Measurements from ENCODE around the gene NXNL2.

The NXNL2 gene

DNA sequence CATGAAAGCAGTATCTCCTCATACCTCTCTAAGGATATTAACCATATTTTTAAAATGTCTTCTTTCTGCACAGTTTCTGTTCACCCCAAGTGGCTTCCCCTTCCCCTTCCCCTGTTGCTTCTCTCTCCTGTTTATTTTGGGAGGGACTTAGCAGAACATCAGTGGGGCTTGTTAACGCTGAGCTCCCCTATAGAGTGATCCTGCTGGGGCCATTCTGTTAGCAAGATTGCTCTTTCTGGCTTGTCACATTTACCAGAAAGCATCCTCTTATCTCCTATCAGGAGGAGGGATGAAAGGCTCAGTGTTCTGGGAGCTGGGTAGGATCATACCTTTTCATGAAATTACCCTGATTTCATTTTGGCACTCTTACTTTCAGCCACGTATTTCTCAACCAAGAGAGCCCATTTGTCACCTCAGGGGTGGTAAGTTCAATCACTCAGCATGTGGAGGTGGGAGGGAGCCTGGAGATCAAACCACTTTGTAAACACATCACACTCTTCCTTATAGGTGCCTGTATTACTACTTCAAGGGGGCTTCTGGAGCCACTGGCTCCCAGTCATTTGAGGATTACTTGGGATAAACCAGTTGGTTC is 16.7 kb downstream of the NXNL2 start:
- no peak for TF ChIP-seq POLR2AphosphoS5 (IDR thresholded peaks at IDR 0.05; ENCODE audit: low read depth, low read length)
- TF ChIP-seq TAF1 (IDR thresholded peaks at IDR 0.05; ENCODE audit: borderline replicate concordance, insufficient read depth, low read length) = no peak
- no peak for TF ChIP-seq SIN3A (IDR thresholded peaks at IDR 0.05; ENCODE audit: borderline replicate concordance, insufficient read depth, low read length)
- TF ChIP-seq FOXP2 (optimal IDR thresholded peaks at IDR 0.05; ENCODE audit: borderline replicate concordance, extremely low read depth, extremely low read length, insufficient read depth) = no peak
- no peak for TF ChIP-seq REST (IDR thresholded peaks at IDR 0.05; ENCODE audit: insufficient read depth in 1 of 2, low read depth in 2 of 2, low read length in 2 of 2)

- TF ChIP-seq FOXP2 (optimal IDR thresholded peaks at IDR 0.05; ENCODE audit: borderline replicate concordance, extremely low read depth, extremely low read length, insufficient read depth) (no peak), REST (IDR thresholded peaks at IDR 0.05; ENCODE audit: insufficient read depth in 1 of 2, low read depth in 2 of 2, low read length in 2 of 2) (no peak), POLR2AphosphoS5 (IDR thresholded peaks at IDR 0.05; ENCODE audit: low read depth, low read length) (no peak), TAF1 (IDR thresholded peaks at IDR 0.05; ENCODE audit: borderline replicate concordance, insufficient read depth, low read length) (no peak), SIN3A (IDR thresholded peaks at IDR 0.05; ENCODE audit: borderline replicate concordance, insufficient read depth, low read length) (no peak)
These were observed 18.4 kb downstream of the NXNL2 start for GRCh38 chr9:88553350-88553749.

- no peak for TF ChIP-seq SIN3A (IDR thresholded peaks at IDR 0.05; ENCODE audit: borderline replicate concordance, insufficient read depth, low read length)
- no peak for TF ChIP-seq REST (IDR thresholded peaks at IDR 0.05; ENCODE audit: insufficient read depth in 1 of 2, low read depth in 2 of 2, low read length in 2 of 2)
- TF ChIP-seq TAF1 (IDR thresholded peaks at IDR 0.05; ENCODE audit: borderline replicate concordance, insufficient read depth, low read length) = no peak
- TF ChIP-seq FOXP2 (optimal IDR thresholded peaks at IDR 0.05; ENCODE audit: borderline replicate concordance, extremely low read depth, extremely low read length, insufficient read depth) = no peak
- no peak for TF ChIP-seq POLR2AphosphoS5 (IDR thresholded peaks at IDR 0.05; ENCODE audit: low read depth, low read length)
These were observed 20.4 kb downstream of the NXNL2 start for GRCh38 chr9:88555268-88555980.

DNA sequence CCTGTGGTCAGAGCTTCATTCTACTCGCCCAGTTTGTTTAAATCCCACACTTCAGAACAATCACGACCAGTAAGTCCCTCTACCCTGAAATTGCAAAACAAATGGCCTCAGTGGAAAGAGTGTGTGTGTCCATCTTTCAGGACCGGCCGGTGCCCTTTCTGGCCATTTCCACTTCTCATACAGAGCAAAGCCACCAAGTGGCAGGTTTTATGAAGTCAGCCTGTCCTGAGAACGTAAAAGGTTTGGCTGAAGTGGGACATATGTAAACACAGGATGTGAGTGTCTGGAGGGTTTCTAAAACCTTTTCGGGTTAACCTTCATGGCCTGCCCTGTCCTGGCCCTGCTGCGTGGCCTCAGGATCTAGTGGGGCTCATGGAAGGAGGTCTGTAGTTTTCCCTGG is 24.7 kb downstream of the NXNL2 start:
- TF ChIP-seq FOXP2 (optimal IDR thresholded peaks at IDR 0.05; ENCODE audit: borderline replicate concordance, extremely low read depth, extremely low read length, insufficient read depth) (no peak), TAF1 (IDR thresholded peaks at IDR 0.05; ENCODE audit: borderline replicate concordance, insufficient read depth, low read length) (no peak), REST (IDR thresholded peaks at IDR 0.05; ENCODE audit: insufficient read depth in 1 of 2, low read depth in 2 of 2, low read length in 2 of 2) (no peak), SIN3A (IDR thresholded peaks at IDR 0.05; ENCODE audit: borderline replicate concordance, insufficient read depth, low read length) (no peak), POLR2AphosphoS5 (IDR thresholded peaks at IDR 0.05; ENCODE audit: low read depth, low read length) (no peak)

Data from PFSK-1 (cell line).